Panc1 (cell line): ENCODE results near the gene KLF2. TPM values are rescaled to one million over a fixed set of nuclear protein-coding genes. Genes with fewer than 3 reads are reported as not detected.

Experiments used
- ATAC-seq: fragments of 200-7000 bp; cut with Tn5 transposase; 2 replicates; pipeline ENCODE4 v1.9.1; 2020; ENCODE audit warnings: mild to moderate bottlenecking, moderate library complexity
- BruUV-seq: library from RNA; stranded (reverse); fragments of 400-500 nt; replicated peaks from 2 replicates; lab custom pipeline; 2021; lab: Mats Ljungman, UMichigan
- CTCF ChIA-PET: fragments of 300-600 bp; sonication (Branson Sonifier 250); formaldehyde crosslinking; loops from one replicate; lab custom pipeline; 2022; ENCODE audit warnings: antibody characterized with exemption; lab: Charles Lee
- POLR2A ChIA-PET: fragments of 300-600 bp; sonication (Branson Sonifier 250); formaldehyde crosslinking; loops from one replicate; lab custom pipeline; 2022; ENCODE audit warnings: antibody characterized with exemption; lab: Charles Lee
- DNase-seq: peaks from one replicate; pipeline ENCODE4 v3.0.0-alpha.2; 2010; ENCODE audit warnings: low read depth, low spot score
- H3K27ac ChIP-seq: 2 replicates; pipeline ENCODE4 v1.5.1; 2011; ENCODE audit warnings: mild to moderate bottlenecking, low read length, inconsistent platforms
- H3K27me3 ChIP-seq: fragments of 200-500 bp; sonication (Bioruptor generic); 2 replicates; pipeline ENCODE4 v1.6.0; 2014; ENCODE audit warnings: low read length, inconsistent platforms; ENCODE audit not compliant: control insufficient read depth, insufficient read depth
- H3K36me3 ChIP-seq: fragments of 200-500 bp; sonication (Bioruptor generic); 2 replicates; pipeline ENCODE4 v1.5.1; 2014; ENCODE audit warnings: inconsistent platforms, mild to moderate bottlenecking, low read length, moderate library complexity; ENCODE audit not compliant: control insufficient read depth, insufficient read depth
- H3K4me1 ChIP-seq: 2 replicates; pipeline ENCODE4 v1.5.1; 2011; ENCODE audit warnings: inconsistent platforms, mild to moderate bottlenecking, low read length, moderate library complexity; ENCODE audit not compliant: control insufficient read depth, insufficient read depth
- H3K4me3 ChIP-seq, 2 experiments: 2 replicates each; pipeline ENCODE4 v1.5.1; 2011 to 2012; ENCODE audit warnings: low read depth in 2 of 2, low read length in 2 of 2, mild to moderate bottlenecking in 2 of 2, inconsistent platforms in 1 of 2, moderate library complexity in 1 of 2
- H3K9me3 ChIP-seq: fragments of 200-500 bp; sonication (Bioruptor generic); 2 replicates; pipeline ENCODE4 v1.5.1; 2014; ENCODE audit warnings: low read depth, mild to moderate bottlenecking, inconsistent platforms, low read length, moderate library complexity; ENCODE audit not compliant: control insufficient read depth, insufficient read depth
- POLR2AphosphoS5 ChIP-seq: IDR thresholded peaks from 2 replicates; pipeline ENCODE4 v1.6.1; 2012; ENCODE audit warnings: mild to moderate bottlenecking, low read depth, low read length, moderate library complexity
- REST ChIP-seq, 2 experiments: IDR thresholded peaks; 2 replicates each; pipeline ENCODE4 v1.6.1; 2011 to 2012; ENCODE audit warnings: low read depth in 2 of 2, control low read depth in 1 of 2, low read length in 1 of 2, mild to moderate bottlenecking in 1 of 2, moderate library complexity in 1 of 2; ENCODE audit not compliant: insufficient read depth in 1 of 2
- SIN3A ChIP-seq: IDR thresholded peaks from 2 replicates; pipeline ENCODE4 v1.6.1; 2012; ENCODE audit warnings: low read depth, mild to moderate bottlenecking, low read length, moderate library complexity, borderline replicate concordance; ENCODE audit not compliant: insufficient read depth
- TCF7L2 ChIP-seq: IDR thresholded peaks from 2 replicates; pipeline ENCODE4 v1.6.1; 2011; ENCODE audit warnings: mild to moderate bottlenecking, low read depth, low read length, inconsistent platforms
- in situ Hi-C: cut with HindIII; loops from 2 replicates; pipeline ENCODE4 v1.10.0; 2016; ENCODE audit warnings: low sequenced_read_pairs, low pct_unique_long_range_greater_than_20kb
- intact Hi-C: fragments of 100-400 bp; cut with micrococcal nuclease; formaldehyde crosslinking; loops from one replicate; pipeline ENCODE4 v1.10.0; 2022; ENCODE audit not compliant: unreplicated experiment
- total RNA-seq: library from RNA; stranded (reverse); gene quantifications from one replicate; pipeline ENCODE4 v1.2.1, GENCODE V29; 2021; ENCODE audit not compliant: unreplicated experiment
- TF ChIP-seq, protein P1 (sequence below): fragments of 450-650 bp; IDR thresholded peaks from 2 replicates; pipeline ENCODE4 v1.5.1; 2017; ENCODE audit warnings: mild to moderate bottlenecking

The KLF2 gene
- total RNA-seq, 1 experiment from 2014 or later = 3.5 TPM

- Histone ChIP-seq H3K9me3 (no peaks in the 10 kb centered on the region), H3K27ac (no peak overlapping the region), H3K36me3 (no peaks in the 10 kb centered on the region), H3K4me1 (no peaks in the 10 kb centered on the region), H3K4me3 (no peak overlapping the region), H3K27me3 (no peaks in the 10 kb centered on the region)
- no TSS peak for BruUV-seq
- POLR2A ChIA-PET = no interaction called here
- ATAC-seq = no peak
- TF ChIP-seq, protein P1, sequence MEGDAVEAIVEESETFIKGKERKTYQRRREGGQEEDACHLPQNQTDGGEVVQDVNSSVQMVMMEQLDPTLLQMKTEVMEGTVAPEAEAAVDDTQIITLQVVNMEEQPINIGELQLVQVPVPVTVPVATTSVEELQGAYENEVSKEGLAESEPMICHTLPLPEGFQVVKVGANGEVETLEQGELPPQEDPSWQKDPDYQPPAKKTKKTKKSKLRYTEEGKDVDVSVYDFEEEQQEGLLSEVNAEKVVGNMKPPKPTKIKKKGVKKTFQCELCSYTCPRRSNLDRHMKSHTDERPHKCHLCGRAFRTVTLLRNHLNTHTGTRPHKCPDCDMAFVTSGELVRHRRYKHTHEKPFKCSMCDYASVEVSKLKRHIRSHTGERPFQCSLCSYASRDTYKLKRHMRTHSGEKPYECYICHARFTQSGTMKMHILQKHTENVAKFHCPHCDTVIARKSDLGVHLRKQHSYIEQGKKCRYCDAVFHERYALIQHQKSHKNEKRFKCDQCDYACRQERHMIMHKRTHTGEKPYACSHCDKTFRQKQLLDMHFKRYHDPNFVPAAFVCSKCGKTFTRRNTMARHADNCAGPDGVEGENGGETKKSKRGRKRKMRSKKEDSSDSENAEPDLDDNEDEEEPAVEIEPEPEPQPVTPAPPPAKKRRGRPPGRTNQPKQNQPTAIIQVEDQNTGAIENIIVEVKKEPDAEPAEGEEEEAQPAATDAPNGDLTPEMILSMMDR = no peak
- TF ChIP-seq POLR2AphosphoS5 = no peak
- TF ChIP-seq TCF7L2 = no peak
- TF ChIP-seq REST (IDR thresholded peaks at IDR 0.05; ENCODE audit: insufficient read depth in 1 of 2, low read depth in 2 of 2, low read length in 1 of 2) = no peak
- TF ChIP-seq SIN3A = no peak
- in situ Hi-C loops = no loop called here
- DNase-seq = no peak
- CTCF ChIA-PET = no interaction called here
- intact Hi-C loops = no loop called here
Observed at GRCh38 chr19:16361254-16361653, 36.6 kb downstream of the KLF2 start.

GRCh38 chr19:16361926-16362325 is 37.3 kb downstream of the KLF2 start:
- intact Hi-C loops = no loop called here
- CTCF ChIA-PET = no interaction called here
- TF ChIP-seq, protein P1 = no peak
- no peak for TF ChIP-seq SIN3A
- TF ChIP-seq TCF7L2 = no peak
- TF ChIP-seq REST (IDR thresholded peaks at IDR 0.05; ENCODE audit: insufficient read depth in 1 of 2, low read depth in 2 of 2, low read length in 1 of 2) = no peak
- TF ChIP-seq POLR2AphosphoS5 = no peak
- ATAC-seq (no peak), DNase-seq (no peak)
- POLR2A ChIA-PET = interaction anchor here (0.7 kb wide), 2 partner anchors 116 to 298 kb away, joined by 4 to 12 read pairs; no protein-coding TSS in a partner anchor
- H3K9me3 ChIP-seq = no peaks in the 10 kb centered on the region
- H3K4me1 ChIP-seq = no peaks in the 10 kb centered on the region
- no TSS peak for BruUV-seq
- H3K27ac ChIP-seq = no peak overlapping the region
- no peaks in the 10 kb centered on the region for H3K27me3 ChIP-seq
- no peaks in the 10 kb centered on the region for H3K36me3 ChIP-seq
- in situ Hi-C loops = no loop called here
- H3K4me3 ChIP-seq = no peak overlapping the region
